K562 (cell line): Measurements from ENCODE around the gene ASIC3. TPM values are rescaled to one million over a fixed set of nuclear protein-coding genes. Genes with fewer than 3 reads are reported as not detected.

ENCODE experiments used
- ATAC-seq: fragments of 200-7000 bp; cut with Tn5 transposase; 3 replicates; pipeline ENCODE4 v1.9.1; 2020; ENCODE audit warnings: moderate library complexity
- BruUV-seq: library from RNA; stranded (reverse); fragments of 400-500 nt; replicated peaks from 2 replicates; lab custom pipeline; 2021; lab: Mats Ljungman, UMichigan
- CTCF ChIA-PET: fragments of 300-600 bp; formaldehyde crosslinking; extraction: SDS; loops from one replicate; lab custom pipeline; 2021; ENCODE audit warnings: low intra/inter-chr PET ratio; lab: Yijun Ruan, JAX
- POLR2A ChIA-PET: fragments of 300-600, 350-650 bp; sonication (Branson Sonifier 250); formaldehyde crosslinking; extraction: SDS; loops from one replicate; lab custom pipeline; 2021; ENCODE audit warnings: antibody characterized with exemption, inconsistent platforms; lab: Yijun Ruan, JAX
- DNase-seq, 4 experiments: peaks; one replicate each; pipeline versions ENCODE4 v3.0.0 to v3.0.0-alpha.2; 2011 to 2018; ENCODE audit warnings: low spot score in 3 of 4, mixed read lengths in 3 of 4; ENCODE audit errors: extremely low read depth in 1 of 4
- FAIRE-seq: peaks from 2 replicates; lab custom pipeline; 2011; peaks lifted over from hg19 to GRCh38; lab: Jason Lieb, UNC
- H2AFZ ChIP-seq: 2 replicates; pipeline ENCODE4 v1.6.0; 2011; ENCODE audit warnings: low read depth, low read length, control low read depth, inconsistent platforms
- H3K27ac ChIP-seq: fragments of 200-600 bp; 3 replicates; pipeline ENCODE4 v1.8.0; 2011; ENCODE audit warnings: low read depth, mild to moderate bottlenecking, control low read depth, inconsistent platforms, low read length, moderate library complexity, mixed read lengths; ENCODE audit errors: extremely low read depth
- H3K27me3 ChIP-seq, 2 experiments: fragments of 300-600 bp in 1 of 2; 2 replicates in 1 of 2; 3 replicates in 1 of 2; pipeline versions ENCODE4 v1.6.0 to v1.8.0; 2011; ENCODE audit warnings: inconsistent platforms in 2 of 2, low read length in 2 of 2, mild to moderate bottlenecking in 1 of 2, mixed read lengths in 1 of 2, moderate library complexity in 1 of 2; ENCODE audit not compliant: control insufficient read depth in 2 of 2, insufficient read depth in 2 of 2
- H3K36me3 ChIP-seq: fragments of 300-600 bp; 3 replicates; pipeline ENCODE4 v1.8.0; 2011; ENCODE audit warnings: mild to moderate bottlenecking, low read length, inconsistent platforms; ENCODE audit not compliant: control insufficient read depth, insufficient read depth
- H3K4me1 ChIP-seq, 2 experiments: fragments of 200-600 bp in 1 of 2; replicated peaks in 1 of 2; 2 replicates in 1 of 2; 3 replicates in 1 of 2; pipeline versions ENCODE4 v1.5.1 to v1.8.0; 2011; ENCODE audit warnings: inconsistent platforms in 2 of 2, low read length in 2 of 2, mild to moderate bottlenecking in 1 of 2, mixed read lengths in 1 of 2, moderate library complexity in 1 of 2; ENCODE audit not compliant: control insufficient read depth in 2 of 2, insufficient read depth in 2 of 2
- H3K4me2 ChIP-seq: 2 replicates; pipeline ENCODE4 v1.6.1; 2011; ENCODE audit warnings: low read length, control low read depth, inconsistent platforms, mixed read lengths; ENCODE audit not compliant: insufficient read depth
- H3K4me3 ChIP-seq: fragments of 200-600 bp; sonication (generic), shearing (Covaris generic); 2 replicates; pipeline ENCODE4 v1.5.1; 2016; ENCODE audit warnings: control low read depth, inconsistent platforms
- H3K79me2 ChIP-seq: fragments of 200-600 bp; 3 replicates; pipeline ENCODE4 v1.8.0; 2011; ENCODE audit warnings: low read length, inconsistent platforms; ENCODE audit not compliant: control insufficient read depth, insufficient read depth
- H3K9ac ChIP-seq, 2 experiments: 2 replicates each; pipeline versions ENCODE4 v1.6.0 to v1.6.1; 2011; ENCODE audit warnings: low read depth in 2 of 2, low read length in 2 of 2, control low read depth in 1 of 2, inconsistent platforms in 1 of 2, mild to moderate bottlenecking in 1 of 2, mixed read lengths in 1 of 2; ENCODE audit not compliant: insufficient read depth in 1 of 2
- H3K9me1 ChIP-seq: one replicate; pipeline ENCODE4 v1.6.0; 2011; ENCODE audit warnings: inconsistent platforms, mild to moderate bottlenecking, low read length, moderate library complexity; ENCODE audit not compliant: control insufficient read depth, insufficient read depth
- H3K9me3 ChIP-seq: replicated peaks from 2 replicates; pipeline ENCODE4 v1.5.1; 2011; ENCODE audit warnings: low read depth, low read length, inconsistent platforms; ENCODE audit not compliant: control insufficient read depth, insufficient read depth
- H4K20me1 ChIP-seq: replicated peaks from 2 replicates; pipeline ENCODE4 v1.6.1; 2011; ENCODE audit warnings: low read length, inconsistent platforms, mixed read lengths; ENCODE audit not compliant: control insufficient read depth, insufficient read depth
- POLR2G ChIP-seq: fragments of 200-400 bp; formaldehyde crosslinking; IDR thresholded peaks from 2 replicates; pipeline ENCODE4 v1.6.1; 2017; ENCODE audit warnings: low read depth, mild to moderate bottlenecking, antibody characterized with exemption, low read length, moderate library complexity
- RBFOX2 ChIP-seq: fragments of 200-400 bp; formaldehyde crosslinking; IDR thresholded peaks from 2 replicates; pipeline ENCODE4 v1.6.1; 2017; ENCODE audit warnings: low read depth, mild to moderate bottlenecking, low read length, moderate library complexity
- RUNX1 ChIP-seq: sonication (generic); IDR thresholded peaks from 2 replicates; pipeline ENCODE4 v1.6.1; 2016; ENCODE audit warnings: antibody characterized with exemption, low read depth
- WGBS: fragments of 100-300 bp; shearing (Covaris generic); methylation state at CpG from one replicate; pipeline ENCODE4 v1.1.6; 2016; ENCODE audit warnings: low coverage, mixed read lengths; ENCODE audit not compliant: insufficient coverage; ENCODE audit errors: missing lambda C conversion rate; 5-methylcytosine and 5-hydroxymethylcytosine counted together
- in situ Hi-C: fragments of 300-500 bp; cut with MboI; formaldehyde crosslinking; loops from 4 replicates; pipeline ENCODE4 v1.15.0; 2018; ENCODE audit warnings: inconsistent platforms, mixed read lengths
- intact Hi-C: fragments of 100-400 bp; cut with micrococcal nuclease; formaldehyde crosslinking; loops from 2 replicates; pipeline ENCODE4 v1.14.2; 2022
- polyA plus RNA-seq, 8 experiments: library from polyadenylated mRNA; depleted of rRNA in 4 of 8; stranded (reverse) in 5 of 8; unstranded in 3 of 8; fragments of >200 nt; fragmentation: Nextera tagmentation in 2 of 8; fragmentation: Illumina TruSeq in 1 of 8; extraction: Ambion mirVana in 2 of 8; extraction: Trizol in 1 of 8; gene quantifications; 2 replicates each; pipeline versions ENCODE4 v1.2.1 to v1.2.3, GENCODE V29; 2011 to 2014; ENCODE audit warnings: inconsistent platforms in 1 of 8, missing spikeins in 1 of 8
- total RNA-seq, 7 experiments: library from RNA; depleted of rRNA in 6 of 7; stranded (reverse); fragments of >200 nt in 6 of 7; fragmentation: Illumina TruSeq in 2 of 7; extraction: Trizol in 2 of 7; gene quantifications; 2 replicates each; pipeline versions ENCODE4 v1.2.1 to v1.2.3, GENCODE V29; 2011 to 2021; ENCODE audit warnings: low replicate concordance in 1 of 7
- TF ChIP-seq, protein P1 (sequence below): IDR thresholded peaks from 2 replicates; pipeline ENCODE4 v1.6.1; 2016; ENCODE audit warnings: missing genetic modification characterization, missing compliant biosample characterization
- TF ChIP-seq, protein P2 (sequence below): fragments of 450-650 bp; IDR thresholded peaks from 2 replicates; pipeline ENCODE4 v1.6.1; 2016; ENCODE audit warnings: low read depth, mild to moderate bottlenecking, moderate library complexity

The ASIC3 gene
- total and polyA plus RNA-seq, 9 of the 15 experiments (the other 6 are each of a cell fraction or from before 2014, with no cell fraction given), result 0.11 to 5.0 (median 0.87) TPM

DNA sequence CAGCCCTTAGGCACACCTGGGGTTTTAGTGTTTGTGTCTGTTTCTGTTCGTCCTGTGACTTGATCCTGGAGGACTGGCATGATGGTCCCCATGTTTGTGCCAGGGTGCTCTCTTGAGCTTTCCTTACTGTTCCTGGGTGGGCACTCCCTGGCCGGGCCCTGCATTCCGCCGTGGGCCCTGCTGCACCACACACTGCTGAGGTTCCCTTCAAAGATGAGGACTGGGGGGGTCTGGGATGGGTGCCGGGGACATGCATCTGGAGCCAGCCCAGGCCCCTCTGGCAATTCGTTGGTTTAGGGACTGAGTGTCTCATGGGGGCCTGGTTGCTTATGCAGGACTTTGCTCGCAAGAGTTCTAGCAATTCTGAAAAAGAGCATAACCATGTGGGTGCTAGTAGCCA lies 42.7 kb downstream of the ASIC3 start:
- in situ Hi-C loops, result no loop called here
- Histone ChIP-seq H3K9me3 (no peaks in the 10 kb centered on the region), H3K9me1 (peaks cover 9% of the 10 kb centered on the region), H3K79me2 (peaks cover 93% of the 10 kb centered on the region), H3K4me2 (no peak overlapping the region), H4K20me1 (peaks cover 58% of the 10 kb centered on the region), H3K9ac (peak overlapping the region in 1 of 2 experiments; percentile 61; a peak in 1 of 4 replicates), H3K27ac (no peak overlapping the region), H2AFZ (no peak overlapping the region), H3K36me3 (peaks cover 77% of the 10 kb centered on the region; the same call in 2 of the 3 replicates), H3K4me3 (no peak overlapping the region), H3K4me1 (peaks cover 21 to 51% of the 10 kb centered on the region in 2 experiments), H3K27me3 (no peaks in the 10 kb centered on the region)
- TF ChIP-seq, protein P1, sequence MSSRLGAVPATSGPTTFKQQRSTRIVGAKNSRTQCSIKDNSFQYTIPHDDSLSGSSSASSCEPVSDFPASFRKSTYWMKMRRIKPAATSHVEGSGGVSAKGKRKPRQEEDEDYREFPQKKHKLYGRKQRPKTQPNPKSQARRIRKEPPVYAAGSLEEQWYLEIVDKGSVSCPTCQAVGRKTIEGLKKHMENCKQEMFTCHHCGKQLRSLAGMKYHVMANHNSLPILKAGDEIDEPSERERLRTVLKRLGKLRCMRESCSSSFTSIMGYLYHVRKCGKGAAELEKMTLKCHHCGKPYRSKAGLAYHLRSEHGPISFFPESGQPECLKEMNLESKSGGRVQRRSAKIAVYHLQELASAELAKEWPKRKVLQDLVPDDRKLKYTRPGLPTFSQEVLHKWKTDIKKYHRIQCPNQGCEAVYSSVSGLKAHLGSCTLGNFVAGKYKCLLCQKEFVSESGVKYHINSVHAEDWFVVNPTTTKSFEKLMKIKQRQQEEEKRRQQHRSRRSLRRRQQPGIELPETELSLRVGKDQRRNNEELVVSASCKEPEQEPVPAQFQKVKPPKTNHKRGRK (tag), result no peak
- TF ChIP-seq POLR2G (peak; percentile 51), RUNX1 (no peak), RBFOX2 (peak; percentile 43; the same call in 1 of the 2 replicates)
- TF ChIP-seq, protein P2, sequence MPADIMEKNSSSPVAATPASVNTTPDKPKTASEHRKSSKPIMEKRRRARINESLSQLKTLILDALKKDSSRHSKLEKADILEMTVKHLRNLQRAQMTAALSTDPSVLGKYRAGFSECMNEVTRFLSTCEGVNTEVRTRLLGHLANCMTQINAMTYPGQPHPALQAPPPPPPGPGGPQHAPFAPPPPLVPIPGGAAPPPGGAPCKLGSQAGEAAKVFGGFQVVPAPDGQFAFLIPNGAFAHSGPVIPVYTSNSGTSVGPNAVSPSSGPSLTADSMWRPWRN, result no peak
- no peak for FAIRE-seq
- CTCF ChIA-PET, result interaction anchor here (2.2 kb wide), 1 partner anchor 20 kb away, joined by 7 read pairs; no protein-coding TSS in a partner anchor
- 91% methylated on average over 7 of the region's 7 CpGs for WGBS
- intact Hi-C loops, result loop anchor here (2.0 to 10.0 kb wide), 2 partner anchors 18 to 306 kb away; no protein-coding TSS in a partner anchor
- no TSS peak for BruUV-seq
- no peak for ATAC-seq
- POLR2A ChIA-PET, result interaction anchor here (0.9 to 1.7 kb wide), 2 partner anchors 11 to 13 kb away, joined by 4 to 7 read pairs; no protein-coding TSS in a partner anchor
- no peak for DNase-seq
